Fibroblast of mammary gland (primary cell): ENCODE measurements around the gene BMX.

Experiments used
- DNase-seq: peaks from one replicate; pipeline ENCODE4 v3.0.0-alpha.2; 2010; ENCODE audit warnings: low read depth
- H3K4me3 ChIP-seq: 2 replicates; pipeline ENCODE4 v1.5.1; 2011; ENCODE audit warnings: low read depth, mild to moderate bottlenecking, low read length, moderate library complexity; ENCODE audit not compliant: control insufficient read depth
- CTCF ChIP-seq: conservative IDR thresholded peaks from 2 replicates; pipeline ENCODE4 v1.5.1; 2011; ENCODE audit warnings: low read depth, low read length, inconsistent platforms; ENCODE audit not compliant: control insufficient read depth, insufficient read depth

BMX gene

GRCh38 chrX:15469613-15470012 lies 31.0 kb upstream of the BMX start:
- DNase-seq, result no peak
- H3K4me3 ChIP-seq, result no peak overlapping the region
- TF ChIP-seq CTCF, result no peak

- H3K4me3 ChIP-seq, result no peak overlapping the region
- peak; percentile 95 for TF ChIP-seq CTCF
- DNase-seq, result peak; percentile 75
These were observed 29.6 kb upstream of the BMX start for GRCh38 chrX:15471028-15471427.

- no peak for DNase-seq
- H3K4me3 ChIP-seq, result no peak overlapping the region
- TF ChIP-seq CTCF, result no peak
These were observed 28.1 kb upstream of the BMX start for GRCh38 chrX:15472531-15472930.

- no peak for TF ChIP-seq CTCF
- no peak overlapping the region for H3K4me3 ChIP-seq
- DNase-seq, result no peak
These were observed 26.6 kb upstream of the BMX start for GRCh38 chrX:15474028-15474427.

GRCh38 chrX:15475021-15475420 lies 25.6 kb upstream of the BMX start:
- peak; percentile 67 for DNase-seq
- TF ChIP-seq CTCF, result no peak
- H3K4me3 ChIP-seq, result no peak overlapping the region

- no peak overlapping the region for H3K4me3 ChIP-seq
- DNase-seq, result no peak
- TF ChIP-seq CTCF, result no peak
These were observed 25.1 kb upstream of the BMX start for GRCh38 chrX:15475486-15475885.

- TF ChIP-seq CTCF, result no peak
- no peak overlapping the region for H3K4me3 ChIP-seq
- DNase-seq, result no peak
These were observed 16.7 kb upstream of the BMX start for GRCh38 chrX:15483891-15484290.
